ENCODE data around the gene ERCC2.

ERCC2 gene

GRCh38 chr19:45400192-45400591 lies 29.8 kb upstream of the ERCC2 start:
- DNase-seq = no peak

GRCh38 chr19:45395821-45396617 lies 25.6 kb upstream of the ERCC2 start:
- DNase-seq = no peak

- DNase-seq = no peak
Observed at GRCh38 chr19:45391871-45392665, 21.7 kb upstream of the ERCC2 start.

- DNase-seq = no peak
Observed at GRCh38 chr19:45391346-45391745, 21.0 kb upstream of the ERCC2 start.

GRCh38 chr19:45385392-45386221 lies 15.2 kb upstream of the ERCC2 start:
- DNase-seq = no peak

- DNase-seq = no peak
Observed at GRCh38 chr19:45382426-45382825, 12.1 kb upstream of the ERCC2 start.

- DNase-seq = no peak
Observed at GRCh38 chr19:45380107-45380506, 9.7 kb upstream of the ERCC2 start.

GRCh38 chr19:45376045-45376724 lies 5.8 kb upstream of the ERCC2 start:
- DNase-seq = no peak

GRCh38 chr19:45368737-45369340 lies 1.5 kb downstream of the ERCC2 start:
- DNase-seq = no peak

GRCh38 chr19:45368127-45368526 lies 2.2 kb downstream of the ERCC2 start:
- DNase-seq = no peak

GRCh38 chr19:45364696-45365095 lies 5.7 kb downstream of the ERCC2 start:
- no peak for DNase-seq

GRCh38 chr19:45363861-45364459 lies 6.4 kb downstream of the ERCC2 start:
- no peak for DNase-seq

- no peak for DNase-seq
Observed at GRCh38 chr19:45362291-45362690, 8.1 kb downstream of the ERCC2 start.

GRCh38 chr19:45361608-45362007 lies 8.8 kb downstream of the ERCC2 start:
- no peak for DNase-seq

GRCh38 chr19:45358213-45358792 lies 12.1 kb downstream of the ERCC2 start:
- no peak for DNase-seq

GRCh38 chr19:45357445-45357783 lies 13.0 kb downstream of the ERCC2 start:
- DNase-seq = no peak

GRCh38 chr19:45356760-45357444 lies 13.5 kb downstream of the ERCC2 start:
- DNase-seq = no peak

- no peak for DNase-seq
Observed at GRCh38 chr19:45355910-45356309, 14.5 kb downstream of the ERCC2 start.

- no peak for DNase-seq
Observed at GRCh38 chr19:45355402-45355801, 15.0 kb downstream of the ERCC2 start.

GRCh38 chr19:45354241-45354842 lies 16.0 kb downstream of the ERCC2 start:
- DNase-seq = no peak

Measured in SHP77 (cell line).